A549 (cell line): Measurements from ENCODE around the gene HERC2. TPM values are rescaled to one million over a fixed set of nuclear protein-coding genes. Genes with fewer than 3 reads are reported as not detected.

Experiments used
- ATAC-seq, 2 experiments: fragments of 200-7000 bp in 1 of 2; fragments of >200 bp in 1 of 2; cut with Nextera tagmentation in 1 of 2; cut with Tn5 transposase in 1 of 2; 3 replicates each; pipeline versions ENCODE4 v1.8.0 to v1.9.1; 2018 to 2020; ENCODE audit warnings: mild to moderate bottlenecking in 1 of 2, moderate library complexity in 1 of 2
- CTCF ChIA-PET: fragments of 300-600 bp; sonication (Branson Sonifier 250); formaldehyde crosslinking; extraction: SDS; loops from one replicate; lab custom pipeline; 2021; ENCODE audit warnings: antibody characterized with exemption, inconsistent platforms; lab: Yijun Ruan, JAX
- POLR2A ChIA-PET: fragments of 350-600 bp; formaldehyde crosslinking; extraction: SDS; loops from one replicate; lab custom pipeline; 2021; ENCODE audit warnings: antibody characterized with exemption, inconsistent platforms; lab: Yijun Ruan, JAX
- DNase-seq, 2 experiments: peaks; one replicate each; pipeline versions ENCODE4 v3.0.0 to v3.0.0-alpha.2; 2011 to 2016; ENCODE audit warnings: low read depth in 1 of 2, low spot score in 1 of 2
- FAIRE-seq: peaks from 2 replicates; lab custom pipeline; 2011; peaks lifted over from hg19 to GRCh38; lab: Jason Lieb, UNC
- H3K27ac ChIP-seq, 2 experiments: fragments of >200 bp; sonication (Bioruptor Twin); formaldehyde crosslinking; 3 replicates each; pipeline ENCODE4 v1.5.1; 2016 to 2017
- H3K4me1 ChIP-seq: fragments of >200 bp; sonication (Bioruptor Twin); formaldehyde crosslinking; 3 replicates; pipeline ENCODE4 v1.6.1; 2016
- H3K4me2 ChIP-seq: fragments of >200 bp; sonication (Bioruptor Twin); formaldehyde crosslinking; 3 replicates; pipeline ENCODE4 v1.6.1; 2016
- H3K4me3 ChIP-seq: fragments of >200 bp; sonication (Bioruptor Twin); formaldehyde crosslinking; 3 replicates; pipeline ENCODE4 v1.5.1; 2016
- H3K9me3 ChIP-seq: fragments of >200 bp; sonication (Bioruptor Twin); formaldehyde crosslinking; 3 replicates; pipeline ENCODE4 v1.6.1; 2016
- ATOH8 ChIP-seq: fragments of 250-450 bp; sonication (Bioruptor Pico); IDR thresholded peaks from 2 replicates; pipeline ENCODE4 v1.5.0; 2020; ENCODE audit warnings: low read depth, mild to moderate bottlenecking, moderate library complexity
- CBX2 ChIP-seq: fragments of 200-600 bp; sonication (generic); IDR thresholded peaks from 2 replicates; pipeline ENCODE4 v1.6.1; 2016; ENCODE audit warnings: low read depth, mild to moderate bottlenecking, borderline replicate concordance
- CBX8 ChIP-seq: fragments of 200-600 bp; sonication (generic); IDR thresholded peaks from 2 replicates; pipeline ENCODE4 v1.6.1; 2016
- CHD2 ChIP-seq: fragments of 150-350 bp; IDR thresholded peaks from 2 replicates; pipeline ENCODE4 v1.6.1; 2014; ENCODE audit warnings: low read length; ENCODE audit not compliant: partially characterized antibody
- EHMT2 ChIP-seq: fragments of 200-600 bp; sonication (generic); IDR thresholded peaks from 2 replicates; pipeline ENCODE4 v1.6.1; 2016; ENCODE audit warnings: antibody characterized with exemption, low read depth, mild to moderate bottlenecking, moderate library complexity
- EP300 ChIP-seq, 2 experiments: fragments of >200 bp; sonication (Bioruptor Twin); formaldehyde crosslinking; IDR thresholded peaks; 2 replicates in 1 of 2; 3 replicates in 1 of 2; pipeline ENCODE4 v1.6.1; 2016 to 2017
- ESRRA ChIP-seq: fragments of 150-350 bp; IDR thresholded peaks from 2 replicates; pipeline ENCODE4 v1.6.1; 2014; ENCODE audit warnings: mild to moderate bottlenecking, low read length, borderline replicate concordance
- FOSB ChIP-seq: fragments of 250-450 bp; sonication (Bioruptor Pico); IDR thresholded peaks from 2 replicates; pipeline ENCODE4 v1.5.0; 2020; ENCODE audit warnings: mild to moderate bottlenecking, moderate library complexity
- FOSL2 ChIP-seq, 2 experiments: fragments of 450-650 bp in 1 of 2; fragments of >200 bp in 1 of 2; sonication (Bioruptor Twin) in 1 of 2; formaldehyde crosslinking; IDR thresholded peaks; 2 replicates each; pipeline versions ENCODE4 v1.5.0 to v1.6.1; 2016 to 2020; ENCODE audit warnings: mild to moderate bottlenecking in 1 of 2, moderate library complexity in 1 of 2
- GATA3 ChIP-seq: IDR thresholded peaks from 2 replicates; pipeline ENCODE4 v1.6.1; 2012; ENCODE audit warnings: borderline replicate concordance
- HDAC2 ChIP-seq: fragments of 200-600 bp; sonication (generic); IDR thresholded peaks from 2 replicates; pipeline ENCODE4 v1.6.1; 2016
- HEYL ChIP-seq: fragments of 250-450 bp; sonication (Bioruptor Pico); IDR thresholded peaks from 2 replicates; pipeline ENCODE4 v1.8.0; 2021; ENCODE audit warnings: mild to moderate bottlenecking, moderate library complexity
- HMGXB4 ChIP-seq: fragments of 250-450 bp; sonication (Bioruptor Pico); IDR thresholded peaks from 2 replicates; pipeline ENCODE4 v1.5.0; 2021; ENCODE audit warnings: mild to moderate bottlenecking, moderate library complexity, borderline replicate concordance
- HOXB5 ChIP-seq: fragments of 250-450 bp; sonication (Bioruptor Pico); IDR thresholded peaks from 2 replicates; pipeline ENCODE4 v1.5.0; 2020; ENCODE audit warnings: mild to moderate bottlenecking, moderate library complexity
- KDM1A ChIP-seq: fragments of 200-600 bp; sonication (generic); IDR thresholded peaks from 2 replicates; pipeline ENCODE4 v1.6.1; 2016; ENCODE audit warnings: low read depth, mild to moderate bottlenecking
- MYC ChIP-seq: IDR thresholded peaks from 2 replicates; pipeline ENCODE4 v1.6.1; 2012; ENCODE audit warnings: mild to moderate bottlenecking, inconsistent platforms, low read length, improper control_type of control experiment, borderline replicate concordance
- PBX3 ChIP-seq: IDR thresholded peaks from 2 replicates; pipeline ENCODE4 v1.6.1; 2012
- POLR2AphosphoS2 ChIP-seq: conservative IDR thresholded peaks from 2 replicates; pipeline ENCODE4 v1.6.1; 2012; ENCODE audit warnings: low read length, improper control_type of control experiment, inconsistent platforms
- RARB ChIP-seq: fragments of 250-450 bp; sonication (Bioruptor Pico); IDR thresholded peaks from 2 replicates; pipeline ENCODE4 v1.8.0; 2021; ENCODE audit warnings: mild to moderate bottlenecking, moderate library complexity
- RCOR1 ChIP-seq: fragments of 150-350 bp; IDR thresholded peaks from 2 replicates; pipeline ENCODE4 v1.6.1; 2014; ENCODE audit warnings: antibody characterized with exemption, low read length, low read depth
- RFX5 ChIP-seq: fragments of 450-650 bp; IDR thresholded peaks from 2 replicates; pipeline ENCODE4 v1.7.1; 2014; ENCODE audit warnings: antibody characterized with exemption, mild to moderate bottlenecking, moderate library complexity
- RNF2 ChIP-seq: fragments of 200-600 bp; sonication (generic); IDR thresholded peaks from 2 replicates; pipeline ENCODE4 v1.6.1; 2016; ENCODE audit warnings: low read depth, mild to moderate bottlenecking, antibody characterized with exemption, moderate library complexity, borderline replicate concordance
- SMC3 ChIP-seq: fragments of >200 bp; sonication (Bioruptor Twin); formaldehyde crosslinking; IDR thresholded peaks from 3 replicates; pipeline ENCODE4 v1.6.1; 2018; ENCODE audit warnings: inconsistent platforms
- TFCP2L1 ChIP-seq: fragments of 250-450 bp; sonication (Bioruptor Pico); IDR thresholded peaks from 2 replicates; pipeline ENCODE4 v1.5.0; 2021; ENCODE audit warnings: mild to moderate bottlenecking
- USF2 ChIP-seq: fragments of 450-650 bp; IDR thresholded peaks from 2 replicates; pipeline ENCODE4 v1.6.1; 2014; ENCODE audit warnings: antibody characterized with exemption
- ZFP36 ChIP-seq: fragments of 450-650 bp; IDR thresholded peaks from 2 replicates; pipeline ENCODE4 v1.6.1; 2014; ENCODE audit warnings: borderline replicate concordance; ENCODE audit not compliant: partially characterized antibody
- ZNF302 ChIP-seq: fragments of 250-450 bp; sonication (Bioruptor Pico); IDR thresholded peaks from 2 replicates; pipeline ENCODE4 v1.9.0; 2021; ENCODE audit warnings: inconsistent platforms, mild to moderate bottlenecking, moderate library complexity
- WGBS: methylation state at CpG from one replicate; pipeline ENCODE4 v1.1.6; 2017; ENCODE audit errors: missing lambda C conversion rate; 5-methylcytosine and 5-hydroxymethylcytosine counted together
- polyA plus RNA-seq, 4 experiments: library from polyadenylated mRNA; depleted of rRNA in 3 of 4; stranded (reverse); fragments of >200 nt; fragmentation: RNase III in 1 of 4; extraction: RNeasy Plus Mini Kit Qiagen cat#74134 plus additional on column Dnase treatment in 1 of 4; gene quantifications; 2 replicates in 3 of 4; 3 replicates in 1 of 4; pipeline ENCODE4 v1.2.3, GENCODE V29; 2011 to 2017

HERC2 gene
- polyA plus RNA-seq, 2 of the 4 experiments (the other 2 are of a cell fraction), result 31.4 to 32.8 TPM

- 44% methylated on average over 3 of the region's 3 CpGs for WGBS
- Histone ChIP-seq H3K9me3 (peaks cover 9% of the 10 kb centered on the region; the same call in 1 of the 3 replicates), H3K27ac (no peak overlapping the region), H3K4me3 (no peak overlapping the region), H3K4me2 (no peak overlapping the region), H3K4me1 (no peaks in the 10 kb centered on the region)
- TF ChIP-seq POLR2AphosphoS2 (no peak), EHMT2 (no peak), RARB (no peak), ZFP36 (no peak), KDM1A (no peak), TFCP2L1 (CRISPR knock-in tag) (no peak), CHD2 (no peak), USF2 (no peak), MYC (no peak), HEYL (CRISPR knock-in tag) (no peak), FOSB (CRISPR knock-in tag) (no peak), CBX2 (no peak), RNF2 (no peak), ZNF302 (CRISPR knock-in tag) (no peak)
- CTCF ChIA-PET, result interaction anchor here (0.8 to 2.4 kb wide), 9 partner anchors 8 to 763 kb away, joined by 3 to 11 read pairs (median 5); no protein-coding TSS in a partner anchor
- DNase-seq (peak in 1 of 2 experiments; percentile 21), ATAC-seq (0 out of 6 replicates have a peak, but pooled peaks of 1 of the 2 experiments have one; percentile 11), FAIRE-seq (no peak)
- POLR2A ChIA-PET, result no interaction called here
Observed at GRCh38 chr15:28084547-28084946, 237.4 kb downstream of the HERC2 start.

- no peak overlapping the region for H3K27ac ChIP-seq
- H3K4me3 ChIP-seq, result no peak overlapping the region
- H3K4me1 ChIP-seq, result no peaks in the 10 kb centered on the region
- ATAC-seq, result no peak
- H3K4me2 ChIP-seq, result no peak overlapping the region
- no peak for FAIRE-seq
- 51% methylated on average over 11 of the region's 11 CpGs for WGBS
- DNase-seq, result no peak
- ChIA-PET POLR2A (no interaction called here), CTCF (interaction anchor here (2.4 kb wide), 1 partner anchor 40 kb away, joined by 11 read pairs; no protein-coding TSS in a partner anchor)
- H3K9me3 ChIP-seq, result 0 out of 3 replicates have a peak, but pooled peaks cover 5% of the 10 kb centered on the region
- TF ChIP-seq EP300 (IDR thresholded peaks at IDR 0.05), result no peak
- TF ChIP-seq SMC3, result no peak
- no peak for TF ChIP-seq GATA3
Observed at GRCh38 chr15:28082891-28083684, 238.9 kb downstream of the HERC2 start.

GRCh38 chr15:28081594-28081993, 240.4 kb downstream of the HERC2 start:
- 81% methylated on average over 20 of the region's 20 CpGs for WGBS
- ATAC-seq, result no peak
- ChIA-PET CTCF (interaction anchor here (1.0 kb wide), 1 partner anchor 43 kb away, joined by 3 read pairs; no protein-coding TSS in a partner anchor), POLR2A (no interaction called here)
- no peak for FAIRE-seq
- Histone ChIP-seq H3K9me3 (0 out of 3 replicates have a peak, but pooled peaks cover 5% of the 10 kb centered on the region), H3K27ac (no peak overlapping the region), H3K4me2 (no peak overlapping the region), H3K4me3 (no peak overlapping the region), H3K4me1 (no peaks in the 10 kb centered on the region)
- TF ChIP-seq HOXB5 (CRISPR knock-in tag) (no peak), ATOH8 (CRISPR knock-in tag) (no peak), FOSB (CRISPR knock-in tag) (no peak), FOSL2 (IDR thresholded peaks at IDR 0.05) (no peak), FOSL2 (CRISPR knock-in tag; IDR thresholded peaks at IDR 0.05) (no peak), ESRRA (no peak), CBX2 (no peak), CBX8 (no peak), RFX5 (no peak), CHD2 (no peak), RARB (no peak), HMGXB4 (CRISPR knock-in tag) (no peak), ZFP36 (no peak), MYC (no peak), POLR2AphosphoS2 (no peak), RCOR1 (no peak), PBX3 (no peak), EHMT2 (no peak), HDAC2 (no peak)
- DNase-seq, result no peak
